ENCODE data around the gene ABAT.

- TF ChIP-seq CTCF (IDR thresholded peaks at IDR 0.05; ENCODE audit: low read length) (no peak), EZH2 (IDR thresholded peaks at IDR 0.05; ENCODE audit: borderline replicate concordance, low read length) (no peak)
Measured at GRCh38 chr16:8696880-8697279, 22.5 kb downstream of the ABAT start.

Measured in OCI-LY1 (cell line).